ENCODE data around the gene HSFX4. TPM values are rescaled to one million over a fixed set of nuclear protein-coding genes. Genes with fewer than 3 reads are reported as not detected.
A peak's percentile ranks its signal among the peaks of the same experiment; 100 is the strongest.

Gene HSFX4
- total and polyA plus RNA-seq, 7 donors, result 0.08 TPM; not detected in 6

- H3K27ac ChIP-seq, result no peak overlapping the region
- no peak overlapping the region for H3K4me3 ChIP-seq
- intact Hi-C loops (cut with DNase I), result loop anchor here (5.0 to 10.0 kb wide), 4 partner anchors 394 to 752 kb away; partner anchors contain the start of gene MAMLD1 (in 1 of the 2)
- DNase-seq, result peak; percentile 35 to 54
- H3K36me3 ChIP-seq (ENCODE audit: insufficient read depth in 1 of 2, low read depth in 1 of 2), result peaks cover 0 to 26% of the 10 kb centered on the region in 2 donors
- no peaks in the 10 kb centered on the region for H3K27me3 ChIP-seq (ENCODE audit: insufficient read depth in 3 of 3, low read length in 2 of 3)
- peak; percentile 87 to 94 (median 92) for ATAC-seq
- TF ChIP-seq CTCF (IDR thresholded peaks at IDR 0.05), result peak; percentile 69
- H3K9me3 ChIP-seq, result no peaks in the 10 kb centered on the region
- no peaks in the 10 kb centered on the region for H3K4me1 ChIP-seq
- WGBS, 3 donors, result 33 to 40% (median 38%) methylated on average over 9 of the region's 9 CpGs
Measured at GRCh38 chrX:149962859-149963757, 33.7 kb downstream of the HSFX4 start.

DNA sequence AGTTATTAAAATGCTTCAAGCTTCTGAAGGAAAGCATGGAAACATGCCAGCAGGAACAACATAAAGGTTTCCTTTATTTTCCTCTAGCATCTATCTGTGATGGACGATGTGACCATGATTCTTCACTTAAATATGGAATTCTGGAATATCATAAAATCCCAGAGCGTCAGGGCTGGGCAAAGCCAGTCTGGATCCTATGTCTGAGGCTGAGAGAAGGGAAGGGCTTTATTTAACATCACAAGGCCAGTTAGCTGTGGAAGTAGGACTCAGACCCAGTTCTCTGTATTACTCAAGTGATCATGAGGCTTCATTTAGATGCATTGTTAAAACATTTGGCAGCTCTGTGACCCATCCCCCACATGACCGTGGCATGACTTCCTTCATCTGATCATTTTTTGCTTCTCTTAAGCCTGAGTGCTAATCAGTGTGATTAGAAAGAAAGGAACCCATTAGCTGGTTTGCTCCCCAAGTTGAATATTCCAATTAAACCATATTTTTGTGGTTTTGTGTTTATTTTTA lies 49.8 kb downstream of the HSFX4 start:
- H3K4me3 ChIP-seq, result no peak overlapping the region
- no peaks in the 10 kb centered on the region for H3K4me1 ChIP-seq
- no peak for DNase-seq
- H3K27ac ChIP-seq, result no peak overlapping the region
- no peak for TF ChIP-seq CTCF (IDR thresholded peaks at IDR 0.05)
- H3K27me3 ChIP-seq (ENCODE audit: insufficient read depth in 3 of 3, low read length in 2 of 3), result no peaks in the 10 kb centered on the region
- WGBS, 3 donors, result 60 to 89% (median 89%) methylated on average over 3 of the region's 3 CpGs
- no peak for ATAC-seq
- intact Hi-C loops (cut with DNase I), result no loop called here
- no peaks in the 10 kb centered on the region for H3K36me3 ChIP-seq (ENCODE audit: insufficient read depth in 1 of 2, low read depth in 1 of 2)
- no peaks in the 10 kb centered on the region for H3K9me3 ChIP-seq

Other genes starting within 250 kb of the HSFX4 start
- not detected for gene MAGEA11, start 217.5 kb upstream of the HSFX4 start, total RNA-seq
- not detected for gene MAGEA11, start 217.5 kb upstream of the HSFX4 start, polyA plus RNA-seq
- gene HSFX1, start 155.5 kb upstream of the HSFX4 start, total RNA-seq, result 1 to 10 TPM in 2 of 4 donors, under 1 TPM in 2; 0.64 to 2.2 (median 0.91) TPM
- under 1 TPM; 0.31 to 0.69 (median 0.39) TPM for gene HSFX1, start 155.5 kb upstream of the HSFX4 start, polyA plus RNA-seq
- gene MAGEA9, start 147.6 kb upstream of the HSFX4 start, total RNA-seq, result not detected
- gene MAGEA9, start 147.6 kb upstream of the HSFX4 start, polyA plus RNA-seq, result not detected
- not detected for gene MAGEA8, start 48.4 kb upstream of the HSFX4 start, total RNA-seq
- not detected for gene MAGEA8, start 48.4 kb upstream of the HSFX4 start, polyA plus RNA-seq
- gene EOLA2, start 8.9 kb downstream of the HSFX4 start, total RNA-seq, result 10 to 100 TPM; 13.1 to 20.5 (median 15.5) TPM
- 10 to 100 TPM; 13.7 to 33.7 (median 25.2) TPM for gene EOLA2, start 8.9 kb downstream of the HSFX4 start, polyA plus RNA-seq